ENCODE data around the gene PAFAH2.

DNA sequence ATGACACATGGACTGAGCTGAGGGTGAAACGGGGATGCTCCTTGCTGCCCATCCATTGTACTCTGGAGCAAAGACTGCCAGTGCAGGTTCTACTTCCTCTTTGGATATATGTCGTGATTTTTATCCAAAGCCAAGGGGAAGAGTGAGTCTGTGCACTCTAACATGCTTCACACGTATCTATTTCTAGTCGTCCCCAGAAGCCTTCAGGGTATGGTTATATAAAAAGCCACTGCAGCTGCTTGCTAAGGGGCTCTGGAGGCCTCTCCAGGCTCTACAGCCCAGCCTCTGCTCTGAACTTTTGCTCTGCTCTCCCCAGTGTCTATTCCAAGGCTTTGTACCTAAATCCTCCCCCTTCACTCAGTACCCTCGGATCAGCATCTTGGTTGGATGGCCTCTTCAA, 20.1 kb downstream of the PAFAH2 start:
- no peak for TF ChIP-seq EZH2 (optimal IDR thresholded peaks at IDR 0.05; ENCODE audit: low read depth, low read length)
- TF ChIP-seq, protein P1, sequence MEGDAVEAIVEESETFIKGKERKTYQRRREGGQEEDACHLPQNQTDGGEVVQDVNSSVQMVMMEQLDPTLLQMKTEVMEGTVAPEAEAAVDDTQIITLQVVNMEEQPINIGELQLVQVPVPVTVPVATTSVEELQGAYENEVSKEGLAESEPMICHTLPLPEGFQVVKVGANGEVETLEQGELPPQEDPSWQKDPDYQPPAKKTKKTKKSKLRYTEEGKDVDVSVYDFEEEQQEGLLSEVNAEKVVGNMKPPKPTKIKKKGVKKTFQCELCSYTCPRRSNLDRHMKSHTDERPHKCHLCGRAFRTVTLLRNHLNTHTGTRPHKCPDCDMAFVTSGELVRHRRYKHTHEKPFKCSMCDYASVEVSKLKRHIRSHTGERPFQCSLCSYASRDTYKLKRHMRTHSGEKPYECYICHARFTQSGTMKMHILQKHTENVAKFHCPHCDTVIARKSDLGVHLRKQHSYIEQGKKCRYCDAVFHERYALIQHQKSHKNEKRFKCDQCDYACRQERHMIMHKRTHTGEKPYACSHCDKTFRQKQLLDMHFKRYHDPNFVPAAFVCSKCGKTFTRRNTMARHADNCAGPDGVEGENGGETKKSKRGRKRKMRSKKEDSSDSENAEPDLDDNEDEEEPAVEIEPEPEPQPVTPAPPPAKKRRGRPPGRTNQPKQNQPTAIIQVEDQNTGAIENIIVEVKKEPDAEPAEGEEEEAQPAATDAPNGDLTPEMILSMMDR (IDR thresholded peaks at IDR 0.05; ENCODE audit: low read length), result no peak
